Peyer's patch (tissue), 4 donors: ENCODE data around the gene JPH4.

Source experiments
- CTCF ChIP-seq, 6 experiments: fragments of 450-650 bp in 4 of 6; fragments of 200-600 bp in 2 of 6; sonication (generic) in 1 of 6; IDR thresholded peaks; one replicate each; pipeline ENCODE4 v1.5.1; 2017 to 2019; ENCODE audit warnings: antibody characterized with exemption in 6 of 6, mild to moderate bottlenecking in 3 of 6, moderate library complexity in 1 of 6
- POLR2A ChIP-seq, 2 donors: fragments of 450-650 bp; IDR thresholded peaks; one replicate each; pipeline ENCODE4 v1.5.1; 2017; ENCODE audit warnings: antibody characterized with exemption in 2 of 2, mild to moderate bottlenecking in 2 of 2, moderate library complexity in 2 of 2

- no peak for TF ChIP-seq POLR2A (IDR thresholded peaks at IDR 0.05)
- TF ChIP-seq CTCF (IDR thresholded peaks at IDR 0.05) = no peak
Measured at GRCh38 chr14:23557946-23558345, 20.6 kb downstream of the JPH4 start.
